ENCODE measurements around the gene HSFY2.
"Not testable (repeated sequence)": the region's sequence is repeated elsewhere in the genome, so short reads cannot be mapped to it uniquely, and the experiment has no call there.

The HSFY2 gene, protein sequence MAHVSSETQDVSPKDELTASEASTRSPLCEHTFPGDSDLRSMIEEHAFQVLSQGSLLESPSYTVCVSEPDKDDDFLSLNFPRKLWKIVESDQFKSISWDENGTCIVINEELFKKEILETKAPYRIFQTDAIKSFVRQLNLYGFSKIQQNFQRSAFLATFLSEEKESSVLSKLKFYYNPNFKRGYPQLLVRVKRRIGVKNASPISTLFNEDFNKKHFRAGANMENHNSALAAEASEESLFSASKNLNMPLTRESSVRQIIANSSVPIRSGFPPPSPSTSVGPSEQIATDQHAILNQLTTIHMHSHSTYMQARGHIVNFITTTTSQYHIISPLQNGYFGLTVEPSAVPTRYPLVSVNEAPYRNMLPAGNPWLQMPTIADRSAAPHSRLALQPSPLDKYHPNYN

DNA sequence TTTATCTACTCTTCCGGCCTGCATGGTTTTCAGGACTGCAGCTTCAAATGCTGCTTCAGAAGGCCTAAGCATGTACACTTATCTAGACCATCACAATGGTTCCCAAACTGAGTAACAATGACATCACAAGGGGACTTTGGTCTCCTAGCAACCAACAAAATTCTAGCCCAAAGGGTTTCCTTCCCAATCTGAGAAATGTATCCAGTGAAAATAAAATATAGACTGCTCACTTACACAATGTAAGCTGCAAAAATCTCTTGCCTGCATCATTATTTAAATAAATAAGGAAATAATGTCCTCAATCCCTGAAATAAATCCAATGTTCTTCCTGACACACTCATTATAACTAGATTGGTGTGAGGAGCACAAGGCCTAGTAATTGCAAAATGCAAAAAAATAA lies at the start of gene HSFY2:
Gene HSFY2, minus strand, starts transcription at position 101 of the 400 bp plus-strand sequence. CDS start 117 bp downstream, outside the sequence.
- not testable (repeated sequence) for DNase-seq

DNA sequence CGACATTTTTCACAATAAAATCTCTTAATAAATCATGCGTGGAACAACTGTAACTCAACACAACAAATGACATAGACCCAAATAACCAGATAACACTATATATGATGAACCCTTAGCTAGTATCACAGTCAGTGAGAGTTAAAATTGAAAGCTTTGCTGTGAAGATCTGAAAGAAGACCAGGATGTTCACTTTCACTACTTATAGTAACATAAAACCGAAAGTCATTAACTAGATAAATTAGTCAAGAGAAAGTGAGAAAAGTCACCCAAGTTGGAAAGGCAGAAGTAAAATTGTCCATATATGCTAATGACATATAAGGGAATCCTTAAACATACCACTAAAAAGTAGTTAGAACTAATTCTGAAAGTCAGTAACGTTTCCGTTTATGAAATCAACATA lies 42.2 kb upstream of the HSFY2 start:
- DNase-seq = not testable (repeated sequence)

DNA sequence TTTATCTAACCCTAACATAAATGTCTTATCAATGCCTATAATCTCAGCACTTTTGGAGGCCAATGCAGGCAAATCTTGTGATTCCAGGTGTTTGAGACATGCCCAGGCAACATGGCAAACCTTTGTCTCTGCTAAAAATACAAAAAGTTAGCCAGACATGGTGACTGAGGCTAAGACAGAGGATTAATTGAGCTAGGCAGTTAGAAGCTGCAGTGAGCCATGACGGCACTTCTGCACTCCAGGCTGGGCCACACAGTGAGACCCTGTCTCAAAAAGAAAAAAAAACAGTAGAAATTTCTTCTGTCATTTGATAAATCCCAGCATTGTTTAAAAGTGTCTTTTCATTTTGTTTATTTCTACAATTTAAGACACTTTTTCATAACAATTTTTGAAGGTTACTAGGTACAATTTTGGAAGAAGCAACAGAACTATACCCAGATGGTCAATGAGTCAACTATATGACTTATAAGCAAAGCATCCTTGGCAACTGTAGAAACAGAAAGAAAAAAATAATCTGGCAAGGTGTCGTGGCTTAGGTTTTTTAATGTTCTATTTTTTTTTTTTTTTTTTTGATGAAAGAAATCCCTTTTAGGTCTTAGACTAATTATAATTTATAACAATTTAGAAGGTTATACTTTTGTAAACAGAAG lies 15.3 kb upstream of the HSFY2 start:
- not testable (repeated sequence) for DNase-seq

DNA sequence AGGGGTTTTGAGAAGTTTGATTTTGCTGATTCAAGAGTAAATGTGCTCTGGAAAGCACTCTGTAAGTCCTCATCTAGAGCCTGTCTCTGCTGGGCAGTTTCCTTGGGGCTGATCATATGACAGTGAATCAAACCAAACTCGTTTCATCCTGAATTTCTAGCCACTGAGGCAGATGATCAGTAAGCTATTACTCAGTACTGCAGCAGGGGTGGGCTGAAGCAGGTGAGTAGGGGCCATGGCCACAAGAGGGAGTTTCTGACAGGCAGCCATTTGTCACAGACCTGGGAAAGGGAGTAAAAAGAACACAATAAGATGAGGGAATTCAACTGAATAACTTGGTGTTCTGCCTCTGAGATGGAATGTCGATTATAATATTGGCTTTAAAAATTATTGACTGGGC lies 19.5 kb downstream of the HSFY2 start:
- not testable (repeated sequence) for DNase-seq

DNA sequence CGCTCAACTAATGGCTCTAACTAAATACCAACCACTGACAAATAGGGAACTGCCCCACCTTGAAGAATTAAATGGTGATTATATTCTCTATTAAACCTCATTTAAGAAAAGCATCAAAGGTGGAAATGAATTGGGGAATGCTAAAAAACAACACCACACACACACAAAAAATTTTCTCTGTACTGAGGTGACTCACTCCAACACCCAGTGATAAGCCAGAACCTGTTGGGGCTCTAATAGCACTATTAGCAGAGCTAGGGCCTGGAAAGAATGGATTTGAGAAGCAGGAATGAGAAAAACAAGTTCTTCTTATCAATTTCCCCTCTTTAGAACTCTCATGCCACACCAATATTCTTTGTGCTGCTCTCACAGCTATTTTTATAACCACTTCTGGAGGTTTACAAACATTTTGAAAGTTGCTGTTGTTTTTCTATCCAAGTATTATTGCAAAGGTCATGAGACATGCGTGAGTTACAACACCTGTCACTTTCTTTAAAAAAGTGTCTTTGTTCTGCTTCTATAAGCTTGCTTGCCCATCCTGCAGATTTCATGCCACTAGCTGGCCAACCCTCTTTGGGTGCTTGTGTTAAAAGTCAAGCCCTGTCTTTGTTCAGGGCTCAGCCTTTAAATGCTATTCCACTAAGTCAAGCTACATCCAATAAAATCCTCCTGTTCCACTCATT lies 20.3 kb downstream of the HSFY2 start:
- DNase-seq = not testable (repeated sequence)

DNA sequence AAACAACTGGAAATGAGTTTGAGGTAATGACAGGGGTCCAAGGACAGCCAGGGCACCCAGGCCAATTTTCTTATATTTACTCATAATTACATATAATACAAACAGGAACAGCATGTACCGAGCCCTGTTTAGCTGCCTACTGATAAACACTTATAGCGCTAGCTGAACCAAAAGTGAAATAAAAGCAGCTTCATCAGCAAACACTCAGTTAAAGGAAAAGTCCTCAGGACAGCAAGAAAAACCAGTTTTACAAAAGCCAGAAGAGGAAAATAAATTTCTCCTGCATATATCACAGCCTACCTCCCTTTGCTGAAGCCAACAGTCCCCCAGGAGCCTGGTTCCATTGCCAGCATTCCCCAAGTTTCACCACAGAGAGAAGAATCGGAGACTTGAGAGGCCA lies 49.8 kb downstream of the HSFY2 start:
- DNase-seq = not testable (repeated sequence)
